HG02981 (cell line): ENCODE results near the gene ATP8B1.

Source experiments
- ATAC-seq: cut with Tn5 transposase; IDR thresholded peaks from one replicate; pipeline ENCODE4 v1.9.1; 2021; ENCODE audit warnings: mild to moderate bottlenecking, moderate library complexity; ENCODE audit not compliant: unreplicated experiment

Gene ATP8B1

GRCh38 chr18:57794951-57795728, 8.0 kb downstream of the ATP8B1 start:
- no peak for ATAC-seq

GRCh38 chr18:57793302-57793986, 9.7 kb downstream of the ATP8B1 start:
- ATAC-seq, result no peak

- ATAC-seq, result no peak
Observed at GRCh38 chr18:57792631-57793301, 10.3 kb downstream of the ATP8B1 start.

GRCh38 chr18:57791911-57792310, 11.2 kb downstream of the ATP8B1 start:
- no peak for ATAC-seq

- ATAC-seq, result no peak
Observed at GRCh38 chr18:57791192-57791591, 11.9 kb downstream of the ATP8B1 start.

- ATAC-seq, result no peak
Observed at GRCh38 chr18:57790316-57790715, 12.8 kb downstream of the ATP8B1 start.

GRCh38 chr18:57789759-57790158, 13.4 kb downstream of the ATP8B1 start:
- no peak for ATAC-seq

- no peak for ATAC-seq
Observed at GRCh38 chr18:57789090-57789489, 14.0 kb downstream of the ATP8B1 start.

GRCh38 chr18:57787068-57787685, 15.9 kb downstream of the ATP8B1 start:
- ATAC-seq, result no peak

- ATAC-seq, result no peak
Observed at GRCh38 chr18:57785751-57786437, 17.2 kb downstream of the ATP8B1 start.

GRCh38 chr18:57784801-57785114, 18.4 kb downstream of the ATP8B1 start:
- no peak for ATAC-seq

GRCh38 chr18:57784034-57784800, 18.9 kb downstream of the ATP8B1 start:
- no peak for ATAC-seq

- no peak for ATAC-seq
Observed at GRCh38 chr18:57782049-57782448, 21.1 kb downstream of the ATP8B1 start.

GRCh38 chr18:57780706-57781347, 22.3 kb downstream of the ATP8B1 start:
- ATAC-seq, result peak; percentile 76

- no peak for ATAC-seq
Observed at GRCh38 chr18:57780318-57780705, 22.8 kb downstream of the ATP8B1 start.

GRCh38 chr18:57776767-57777166, 26.3 kb downstream of the ATP8B1 start:
- ATAC-seq, result no peak

GRCh38 chr18:57776354-57776753, 26.8 kb downstream of the ATP8B1 start:
- no peak for ATAC-seq

- ATAC-seq, result no peak
Observed at GRCh38 chr18:57775937-57776336, 27.2 kb downstream of the ATP8B1 start.

GRCh38 chr18:57772387-57772799, 30.7 kb downstream of the ATP8B1 start:
- ATAC-seq, result no peak

- no peak for ATAC-seq
Observed at GRCh38 chr18:57771626-57772025, 31.5 kb downstream of the ATP8B1 start.
